ENCODE measurements around the gene CYTH3. TPM values are rescaled to one million over a fixed set of nuclear protein-coding genes. Genes with fewer than 3 reads are reported as not detected.

The CYTH3 gene
- total RNA-seq, 1 experiment from 2014 or later = 16.7 TPM

DNA sequence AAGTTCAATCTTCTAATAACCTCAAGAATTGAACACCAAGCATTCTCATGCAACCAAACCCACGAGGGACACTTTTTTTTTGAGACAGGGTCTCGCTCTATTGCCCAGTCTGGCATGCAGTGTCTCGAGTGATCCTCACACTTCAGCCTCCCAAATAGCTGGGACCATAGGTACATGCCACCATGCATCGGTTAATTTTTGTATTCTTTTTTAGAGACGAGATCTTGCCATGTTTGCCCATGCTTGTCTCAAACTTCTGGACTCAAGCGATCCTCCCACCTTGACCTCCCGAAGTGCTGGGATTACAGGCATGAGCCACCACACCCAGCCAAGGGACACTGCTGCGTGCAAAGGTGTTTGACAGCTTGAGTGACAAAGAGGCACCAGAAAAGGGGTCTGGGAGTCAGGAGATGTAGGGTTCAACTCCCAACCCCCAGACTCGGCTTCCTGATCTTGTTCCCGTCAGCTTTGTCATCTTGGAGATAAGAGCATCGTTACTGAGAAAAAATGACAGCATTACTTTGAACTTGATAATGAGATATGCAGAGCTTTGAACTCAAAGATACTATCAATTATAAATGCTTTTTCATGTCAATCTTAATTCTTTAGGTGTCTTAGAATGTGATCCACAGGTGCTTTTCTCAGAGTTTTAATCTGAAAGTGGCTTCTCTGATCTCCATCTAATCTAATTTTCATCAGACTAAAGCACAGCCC lies 1.6 kb upstream of the CYTH3 start:
- Histone ChIP-seq H2AFZ (ENCODE audit: low read depth, low read length, poor library complexity, severe bottlenecking) (no peak overlapping the region), H3K4me3 (replicated peaks in 1 of 2; ENCODE audit: low read depth in 1 of 2, low read length in 2 of 2) (no peak overlapping the region), H3K4me2 (ENCODE audit: low read length) (no peak overlapping the region; the same call in 1 of the 2 replicates), H3K9me2 (ENCODE audit: insufficient read depth) (no peaks in the 10 kb centered on the region), H3K36me3 (ENCODE audit: control insufficient read depth in 1 of 2, insufficient read depth in 2 of 2, low read length in 2 of 2) (no peaks in the 10 kb centered on the region), H3K9me3 (ENCODE audit: control insufficient read depth in 1 of 2, insufficient read depth in 1 of 2, low read depth in 1 of 2, low read length in 2 of 2) (no peaks in the 10 kb centered on the region), H4K20me1 (ENCODE audit: insufficient read depth) (no peaks in the 10 kb centered on the region), H3K4me1 (ENCODE audit: control insufficient read depth in 1 of 2, insufficient read depth in 2 of 2, low read length in 2 of 2) (peaks cover 14 to 27% of the 10 kb centered on the region in 2 experiments), H3K79me2 (ENCODE audit: insufficient read depth, low read length) (peaks cover 28% of the 10 kb centered on the region), H3K27ac (ENCODE audit: low read depth, low read length) (no peak overlapping the region), H3K27me3 (ENCODE audit: insufficient read depth, low read length) (no peaks in the 10 kb centered on the region), H3K9ac (ENCODE audit: low read length) (no peak overlapping the region)
- no peak for TF ChIP-seq RAD21 (IDR thresholded peaks at IDR 0.05; ENCODE audit: low read depth)
- no peak for TF ChIP-seq YY1 (IDR thresholded peaks at IDR 0.05; ENCODE audit: extremely low read depth, insufficient replicate concordance, low read depth, low read length)
- TF ChIP-seq FOSL1 (IDR thresholded peaks at IDR 0.05; ENCODE audit: low read depth) = no peak
- TF ChIP-seq EZH2phosphoT487 (IDR thresholded peaks at IDR 0.05; ENCODE audit: borderline replicate concordance) = no peak
- TF ChIP-seq, protein P1, sequence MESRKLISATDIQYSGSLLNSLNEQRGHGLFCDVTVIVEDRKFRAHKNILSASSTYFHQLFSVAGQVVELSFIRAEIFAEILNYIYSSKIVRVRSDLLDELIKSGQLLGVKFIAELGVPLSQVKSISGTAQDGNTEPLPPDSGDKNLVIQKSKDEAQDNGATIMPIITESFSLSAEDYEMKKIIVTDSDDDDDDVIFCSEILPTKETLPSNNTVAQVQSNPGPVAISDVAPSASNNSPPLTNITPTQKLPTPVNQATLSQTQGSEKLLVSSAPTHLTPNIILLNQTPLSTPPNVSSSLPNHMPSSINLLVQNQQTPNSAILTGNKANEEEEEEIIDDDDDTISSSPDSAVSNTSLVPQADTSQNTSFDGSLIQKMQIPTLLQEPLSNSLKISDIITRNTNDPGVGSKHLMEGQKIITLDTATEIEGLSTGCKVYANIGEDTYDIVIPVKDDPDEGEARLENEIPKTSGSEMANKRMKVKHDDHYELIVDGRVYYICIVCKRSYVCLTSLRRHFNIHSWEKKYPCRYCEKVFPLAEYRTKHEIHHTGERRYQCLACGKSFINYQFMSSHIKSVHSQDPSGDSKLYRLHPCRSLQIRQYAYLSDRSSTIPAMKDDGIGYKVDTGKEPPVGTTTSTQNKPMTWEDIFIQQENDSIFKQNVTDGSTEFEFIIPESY (IDR thresholded peaks at IDR 0.05; ENCODE audit: extremely low read depth, insufficient replicate concordance, low read length) = no peak
- TF ChIP-seq ELF1 (IDR thresholded peaks at IDR 0.05; ENCODE audit: borderline replicate concordance, low read depth) = no peak
- TF ChIP-seq EZH2 (IDR thresholded peaks at IDR 0.05) = no peak
- no peak for TF ChIP-seq EGR1 (IDR thresholded peaks at IDR 0.05; ENCODE audit: low read depth)
- ChIA-PET POLR2A (interaction anchor here (1.4 kb wide), 1 partner anchor 9 kb away, joined by 3 read pairs; no protein-coding TSS in a partner anchor), RAD21 (ENCODE audit: low non-redundant PET in 1 of 2, low total read pairs in 2 of 2, uncharacterized antibody in 2 of 2, unreplicated experiment in 2 of 2) (no interaction called here), CTCF (no interaction called here)
- intact Hi-C loops (cut with micrococcal nuclease) = no loop called here
- no peak for ATAC-seq
- DNase-seq (ENCODE audit: low read depth, low spot score) = no peak
- BruUV-seq (replicated peaks) = no TSS peak
